Natural killer cell treated with Interleukin-12 subunit alpha and Interleukin-12 subunit beta and Interleukin-15 and Interleukin-18, amount 100 ng/mL, for 72 hours (primary cell): ENCODE results near the gene MAX. TPM values are rescaled to one million over a fixed set of nuclear protein-coding genes. Genes with fewer than 3 reads are reported as not detected.

Source experiments
- ATAC-seq, 2 donors: fragments of 150-1000 bp; cut with Tn5 transposase in 1 of 2; sonication (Bioruptor Pico), chemical (Tn5 transposase) in 1 of 2; 2 replicates each; pipeline ENCODE4 v1.10.0; 2021
- DNase-seq: peaks from one replicate; pipeline ENCODE4 v3.0.0; 2022; ENCODE audit warnings: low spot score
- H3K27ac Mint-ChIP-seq, 2 donors: 1 replicate in 1 of 2; 2 replicates in 1 of 2; pipeline ENCODE4 v1.8.0; 2022; ENCODE audit warnings: mixed read lengths in 2 of 2, mild to moderate bottlenecking in 1 of 2, moderate library complexity in 1 of 2
- H3K27me3 Mint-ChIP-seq, 2 donors: 1 replicate in 1 of 2; 2 replicates in 1 of 2; pipeline ENCODE4 v1.8.0; 2022; ENCODE audit warnings: mixed read lengths in 2 of 2
- H3K36me3 Mint-ChIP-seq: one replicate; pipeline ENCODE4 v1.8.0; 2022; ENCODE audit warnings: mixed read lengths
- H3K4me1 Mint-ChIP-seq, 2 donors: 1 replicate in 1 of 2; 2 replicates in 1 of 2; pipeline ENCODE4 v1.8.0; 2022; ENCODE audit warnings: low read depth in 2 of 2, mixed read lengths in 2 of 2, mild to moderate bottlenecking in 1 of 2
- H3K4me3 Mint-ChIP-seq: one replicate; pipeline ENCODE4 v1.8.0; 2022; ENCODE audit warnings: mixed read lengths
- H3K9me3 Mint-ChIP-seq: 2 replicates; pipeline ENCODE4 v1.8.0; 2022; ENCODE audit warnings: mixed read lengths
- total RNA-seq, 2 donors: library from RNA; stranded (reverse); gene quantifications; one replicate each; pipeline ENCODE4 v1.2.3, GENCODE V29; 2022

Gene MAX
- total RNA-seq, 2 donors from 2014 or later: 167 to 171 TPM

DNA sequence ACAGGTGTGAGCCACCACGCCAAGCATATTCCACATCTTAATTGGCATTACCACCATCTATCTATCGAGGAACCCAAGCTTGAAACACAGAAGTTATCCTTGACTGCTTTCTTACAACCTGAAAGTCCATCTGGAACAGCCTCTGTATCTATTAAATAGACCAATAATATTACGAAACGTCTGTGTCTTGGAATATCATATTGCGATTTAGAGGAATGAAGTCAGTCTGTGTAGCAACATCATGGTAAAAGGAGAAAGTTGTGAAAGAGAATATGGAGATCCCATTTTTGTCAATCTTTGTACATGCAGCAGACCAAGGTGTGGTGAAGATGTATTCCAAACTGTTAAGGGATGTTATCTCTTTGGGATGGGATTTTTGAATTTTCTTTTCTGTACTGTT is 25.8 kb upstream of the MAX start:
- no peak for ATAC-seq
- Mint-ChIP-seq H3K27ac (no peak overlapping the region), H3K36me3 (no peaks in the 10 kb centered on the region), H3K4me3 (no peak overlapping the region), H3K4me1 (no peaks in the 10 kb centered on the region), H3K27me3 (peaks cover 15 to 20% of the 10 kb centered on the region in 2 donors), H3K9me3 (no peaks in the 10 kb centered on the region)
- DNase-seq: no peak

GRCh38 chr14:65117769-65118745 is 15.7 kb upstream of the MAX start:
- Mint-ChIP-seq H3K27ac (no peak overlapping the region), H3K4me3 (no peak overlapping the region), H3K4me1 (peaks cover 3 to 4% of the 10 kb centered on the region in 2 donors), H3K27me3 (peaks cover 0 to 12% of the 10 kb centered on the region in 2 donors), H3K36me3 (no peaks in the 10 kb centered on the region), H3K9me3 (no peaks in the 10 kb centered on the region)
- no peak for ATAC-seq
- DNase-seq: no peak

DNA sequence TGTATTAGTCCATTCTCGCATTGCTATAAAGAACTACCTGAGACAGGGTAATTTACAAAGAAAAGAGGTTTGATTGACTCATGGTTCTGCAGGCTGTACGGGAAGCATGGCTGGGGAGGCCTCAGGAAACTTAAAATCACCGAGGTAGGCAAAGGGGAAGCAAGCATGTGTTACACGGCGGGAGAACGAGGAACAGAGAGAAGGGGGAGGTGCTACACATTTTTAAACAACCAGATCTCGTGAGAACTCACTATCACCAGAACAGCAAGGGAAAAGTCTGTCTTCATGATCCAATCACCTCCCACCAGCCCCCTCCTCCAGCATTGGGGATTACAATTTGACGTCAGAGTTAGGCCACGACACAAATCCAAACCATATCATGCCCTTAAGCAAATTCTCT is 13.3 kb upstream of the MAX start:
- Mint-ChIP-seq H3K9me3 (no peaks in the 10 kb centered on the region), H3K4me3 (no peak overlapping the region), H3K36me3 (no peaks in the 10 kb centered on the region), H3K27ac (no peak overlapping the region), H3K4me1 (peaks cover 3 to 4% of the 10 kb centered on the region in 2 donors), H3K27me3 (peaks cover 1 to 10% of the 10 kb centered on the region in 2 donors)
- DNase-seq (no peak), ATAC-seq (no peak)

DNA sequence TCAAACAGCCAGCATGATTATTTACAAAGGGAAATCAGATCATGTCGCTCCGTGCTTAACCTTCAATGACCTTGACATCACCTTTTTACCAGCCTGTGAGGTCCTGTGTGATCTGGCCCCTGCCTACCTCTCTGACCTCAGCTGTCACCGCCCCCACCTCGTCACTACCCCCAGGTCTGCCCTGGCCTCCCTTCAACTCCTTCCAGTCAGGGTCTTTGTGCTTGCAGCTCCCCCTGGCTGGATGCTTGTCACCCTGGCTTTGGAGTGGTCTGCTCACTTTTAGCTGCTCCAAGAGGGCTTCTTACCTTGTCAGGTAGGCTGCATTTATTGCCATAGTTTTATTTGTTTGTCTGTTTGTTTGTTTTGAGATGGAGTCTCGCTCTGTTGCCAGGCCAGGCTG is 8.2 kb upstream of the MAX start:
- H3K36me3 Mint-ChIP-seq: no peaks in the 10 kb centered on the region
- no peaks in the 10 kb centered on the region for H3K4me1 Mint-ChIP-seq
- no peak for DNase-seq
- no peak overlapping the region for H3K4me3 Mint-ChIP-seq
- no peak for ATAC-seq
- H3K9me3 Mint-ChIP-seq: no peaks in the 10 kb centered on the region
- peaks cover 3 to 5% of the 10 kb centered on the region in 2 donors for H3K27me3 Mint-ChIP-seq
- H3K27ac Mint-ChIP-seq: no peak overlapping the region

GRCh38 chr14:65109357-65109756 is 7.0 kb upstream of the MAX start:
- Mint-ChIP-seq H3K27ac (no peak overlapping the region), H3K27me3 (peaks cover 2 to 5% of the 10 kb centered on the region in 2 donors), H3K36me3 (no peaks in the 10 kb centered on the region), H3K9me3 (no peaks in the 10 kb centered on the region), H3K4me1 (no peaks in the 10 kb centered on the region), H3K4me3 (no peak overlapping the region)
- DNase-seq: no peak
- no peak for ATAC-seq

DNA sequence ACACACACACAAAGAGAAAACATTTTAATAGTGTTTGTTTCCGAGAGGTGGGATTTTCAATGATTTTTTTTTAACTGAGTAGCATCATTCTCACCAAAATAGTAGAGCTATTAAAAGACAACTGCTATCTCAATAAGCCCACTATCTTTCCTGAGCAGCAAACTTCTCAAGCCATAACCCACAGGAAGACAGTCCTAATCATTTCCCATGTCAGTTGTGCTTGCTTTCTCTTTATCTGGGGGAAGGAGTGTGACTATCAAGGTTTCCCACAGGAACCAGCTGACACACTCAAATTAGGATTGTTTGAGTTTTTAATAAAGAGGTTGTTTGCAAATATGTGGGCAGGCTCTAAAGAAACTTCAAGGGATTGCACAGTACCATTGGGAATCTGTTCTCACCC is 4.9 kb upstream of the MAX start:
- ATAC-seq: no peak
- H3K36me3 Mint-ChIP-seq: peaks cover 4% of the 10 kb centered on the region
- no peak overlapping the region for H3K27ac Mint-ChIP-seq
- no peak overlapping the region for H3K4me3 Mint-ChIP-seq
- DNase-seq: no peak
- peaks cover 2 to 5% of the 10 kb centered on the region in 2 donors for H3K27me3 Mint-ChIP-seq
- H3K4me1 Mint-ChIP-seq: peaks cover 0 to 3% of the 10 kb centered on the region in 2 donors
- no peaks in the 10 kb centered on the region for H3K9me3 Mint-ChIP-seq

DNA sequence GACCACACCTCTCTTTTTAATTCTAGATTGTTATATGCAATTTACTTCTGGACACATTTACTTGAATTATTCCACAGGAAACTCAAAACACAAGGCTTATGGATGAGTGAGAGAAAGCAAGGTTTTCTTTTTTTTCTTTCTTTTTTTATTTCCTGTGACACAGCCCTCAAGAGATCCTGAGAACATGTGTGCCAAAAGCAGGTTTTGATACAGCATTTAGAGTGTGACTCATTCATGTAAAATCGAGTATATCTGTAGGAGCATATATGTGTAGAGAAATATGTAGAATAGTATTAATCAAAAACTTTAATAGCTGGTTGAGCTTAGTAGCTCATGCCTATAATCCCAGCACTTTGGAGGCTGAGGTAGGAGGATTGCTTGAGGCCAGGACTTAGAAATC is 4.4 kb upstream of the MAX start:
- Mint-ChIP-seq H3K9me3 (no peaks in the 10 kb centered on the region), H3K4me3 (no peak overlapping the region), H3K27ac (no peak overlapping the region), H3K4me1 (peaks cover 0 to 3% of the 10 kb centered on the region in 2 donors), H3K36me3 (peaks cover 6% of the 10 kb centered on the region), H3K27me3 (peaks cover 2 to 5% of the 10 kb centered on the region in 2 donors)
- no peak for ATAC-seq
- DNase-seq: no peak

GRCh38 chr14:65106316-65106715 is 4.0 kb upstream of the MAX start:
- no peak overlapping the region for H3K27ac Mint-ChIP-seq
- H3K36me3 Mint-ChIP-seq: peaks cover 8% of the 10 kb centered on the region
- no peak overlapping the region for H3K4me3 Mint-ChIP-seq
- peaks cover 1 to 5% of the 10 kb centered on the region in 2 donors for H3K4me1 Mint-ChIP-seq
- peaks cover 2 to 5% of the 10 kb centered on the region in 2 donors for H3K27me3 Mint-ChIP-seq
- ATAC-seq: no peak
- DNase-seq: no peak
- H3K9me3 Mint-ChIP-seq: no peaks in the 10 kb centered on the region

DNA sequence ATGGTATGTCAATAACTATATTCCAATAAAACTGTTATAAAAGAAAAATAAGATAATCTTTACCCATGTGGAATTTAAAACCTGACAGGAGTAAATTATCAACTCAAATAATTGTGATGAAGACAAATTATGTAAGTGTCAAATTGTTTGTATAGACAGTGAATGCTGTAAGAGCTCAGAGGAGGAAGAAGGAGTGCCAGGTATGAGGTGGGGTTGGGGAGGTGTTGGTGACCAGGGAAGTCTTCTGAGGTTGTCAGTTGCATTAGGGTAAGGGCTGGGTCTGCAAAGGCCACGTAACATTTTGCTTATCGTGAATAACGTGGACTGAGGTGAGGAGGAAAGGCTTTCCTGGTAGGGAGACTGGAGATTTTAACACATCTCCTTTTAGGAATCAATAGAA is 2.5 kb upstream of the MAX start:
- Mint-ChIP-seq H3K36me3 (peaks cover 18% of the 10 kb centered on the region), H3K9me3 (no peaks in the 10 kb centered on the region), H3K4me3 (no peak overlapping the region), H3K27ac (no peak overlapping the region), H3K27me3 (peaks cover 0 to 2% of the 10 kb centered on the region in 2 donors), H3K4me1 (peaks cover 14 to 15% of the 10 kb centered on the region in 2 donors)
- ATAC-seq: no peak
- no peak for DNase-seq

DNA sequence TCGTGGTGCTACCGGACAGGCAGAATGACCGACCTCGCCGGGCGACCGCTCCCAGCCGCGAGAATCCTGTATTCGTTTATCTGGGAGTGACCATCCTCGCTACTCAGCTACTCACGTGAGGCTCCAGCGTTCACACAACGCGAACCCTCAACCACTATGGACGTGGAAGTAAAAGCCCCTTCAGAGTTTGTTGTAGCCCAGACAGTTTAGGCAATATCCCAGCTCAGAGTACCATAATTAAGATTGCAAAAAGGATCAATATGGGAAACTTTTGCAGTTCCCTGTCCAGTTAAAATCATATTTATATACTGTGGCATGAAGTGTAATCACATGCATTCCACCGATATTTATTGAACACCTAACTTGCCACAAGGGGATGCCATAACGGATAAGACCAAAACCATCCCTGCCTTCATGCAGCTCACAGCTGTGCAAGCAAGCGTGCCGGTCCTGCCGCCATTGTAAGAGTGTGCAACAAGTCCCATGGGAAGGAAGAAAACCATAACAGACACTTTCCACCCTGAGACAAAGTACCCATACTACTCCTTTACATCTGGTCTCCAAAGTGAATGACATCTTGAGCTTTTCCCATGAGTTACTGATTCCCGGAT is 938 bp upstream of the MAX start:
- Mint-ChIP-seq H3K36me3 (peaks cover 18% of the 10 kb centered on the region), H3K27me3 (peaks cover 0 to 2% of the 10 kb centered on the region in 2 donors), H3K4me3 (peak overlapping the region; percentile 98), H3K9me3 (no peaks in the 10 kb centered on the region), H3K27ac (peak overlapping the region; percentile 90 to 93), H3K4me1 (peaks cover 25 to 29% of the 10 kb centered on the region in 2 donors)
- ATAC-seq: no peak
- no peak for DNase-seq

DNA sequence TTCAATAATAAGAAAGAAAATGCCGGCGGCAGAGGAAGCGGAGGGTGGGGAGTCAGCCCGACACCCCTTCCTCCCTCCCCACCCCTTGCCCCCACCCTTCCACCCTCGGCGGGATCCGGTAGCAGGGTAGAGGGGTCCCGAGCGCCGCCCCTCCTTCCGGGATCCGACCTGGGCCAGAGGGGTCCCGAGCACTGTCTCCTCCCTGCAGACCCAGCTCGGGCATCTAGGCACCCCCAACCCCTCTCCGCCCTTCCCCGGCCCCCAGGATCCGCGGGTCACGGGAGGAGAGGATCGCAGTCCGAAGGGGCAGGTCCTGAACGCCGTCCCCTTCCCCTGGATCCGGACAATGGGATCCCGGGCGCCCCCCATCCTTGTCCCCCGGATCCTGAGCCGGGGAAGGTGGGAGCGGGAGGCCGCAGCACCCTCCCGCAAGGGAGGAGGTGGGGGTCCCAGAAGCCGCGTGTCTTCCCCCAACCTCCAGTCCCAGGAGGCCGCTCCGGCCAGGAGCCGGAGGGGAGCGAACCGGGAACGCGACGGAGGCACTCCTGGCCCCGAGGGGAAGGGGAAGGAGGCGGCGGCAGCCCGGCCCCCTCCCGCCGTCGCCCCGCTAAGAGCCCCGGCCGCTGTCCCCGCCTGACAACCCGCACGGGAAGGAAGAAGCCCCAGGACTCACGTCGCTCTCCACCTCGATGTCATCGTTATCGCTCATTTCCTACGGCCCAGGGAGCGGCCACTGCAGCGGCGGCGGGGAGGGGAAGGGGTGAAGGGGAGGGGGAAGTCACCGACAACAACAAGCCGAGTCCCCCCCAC is 481 bp downstream of the MAX start:
- Mint-ChIP-seq H3K9me3 (no peaks in the 10 kb centered on the region), H3K27me3 (peaks cover 0 to 2% of the 10 kb centered on the region in 2 donors), H3K4me3 (peak overlapping the region; percentile 98), H3K36me3 (peaks cover 24% of the 10 kb centered on the region), H3K27ac (peak overlapping the region; percentile 93 to 96), H3K4me1 (peaks cover 32 to 43% of the 10 kb centered on the region in 2 donors)
- ATAC-seq (peak in 1 of 2 donors; percentile 10), DNase-seq (no peak)

DNA sequence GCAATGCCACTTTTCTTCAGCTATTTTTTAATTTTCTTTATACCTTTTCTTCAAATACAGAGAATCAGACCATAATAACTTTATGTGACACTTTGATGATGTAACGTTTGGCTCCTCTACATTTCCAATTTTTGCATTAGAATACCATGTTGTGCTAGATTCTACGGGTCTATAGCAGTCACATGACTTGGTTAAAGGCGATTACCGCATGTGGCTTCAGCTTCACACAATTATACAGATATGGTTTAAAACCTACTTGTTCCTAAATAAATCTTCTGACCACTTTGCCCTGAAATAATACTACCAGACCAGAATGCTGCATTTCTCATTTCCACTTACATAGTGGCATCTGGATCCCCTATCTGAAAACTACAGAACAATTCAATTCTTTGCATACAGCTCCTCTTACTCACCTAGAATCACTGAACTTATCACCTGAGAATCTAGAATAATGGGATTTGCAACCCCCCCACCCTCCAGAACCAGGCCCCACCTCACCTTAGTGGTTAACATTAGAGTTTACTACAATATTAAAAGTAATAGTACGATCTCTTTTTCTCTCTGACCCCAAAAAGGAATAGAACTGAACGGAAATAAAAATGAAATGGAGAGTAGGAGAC is 1.3 kb downstream of the MAX start:
- Mint-ChIP-seq H3K27me3 (no peaks in the 10 kb centered on the region), H3K27ac (peak overlapping the region; percentile 88 to 96), H3K4me1 (peaks cover 40 to 51% of the 10 kb centered on the region in 2 donors), H3K4me3 (peak overlapping the region; percentile 96), H3K9me3 (no peaks in the 10 kb centered on the region), H3K36me3 (peaks cover 24% of the 10 kb centered on the region)
- ATAC-seq: no peak
- no peak for DNase-seq

DNA sequence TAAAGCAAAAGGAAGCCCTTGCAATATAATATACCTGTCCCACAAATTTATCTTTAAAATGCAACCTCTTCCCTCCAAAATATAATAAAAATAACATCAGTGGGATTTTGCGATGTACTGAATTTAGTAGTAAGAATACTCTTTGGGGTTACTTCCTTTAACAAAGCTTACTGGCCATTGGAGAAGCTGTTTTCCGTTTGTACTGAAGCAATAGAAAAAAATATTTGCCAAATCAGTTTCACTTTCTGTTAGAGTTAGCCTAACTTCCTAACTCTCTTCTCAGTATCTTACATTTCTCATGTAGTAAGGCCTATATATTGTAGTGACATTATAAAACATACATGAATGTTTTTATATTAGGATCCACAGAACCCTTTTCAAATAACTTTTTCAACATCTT is 3.7 kb downstream of the MAX start:
- no peaks in the 10 kb centered on the region for H3K27me3 Mint-ChIP-seq
- ATAC-seq (no peak), DNase-seq (no peak)
- peaks cover 63 to 72% of the 10 kb centered on the region in 2 donors for H3K4me1 Mint-ChIP-seq
- peak overlapping the region; percentile 88 for H3K4me3 Mint-ChIP-seq
- peaks cover 34% of the 10 kb centered on the region for H3K36me3 Mint-ChIP-seq
- H3K27ac Mint-ChIP-seq: peak overlapping the region; percentile 82 to 97
- H3K9me3 Mint-ChIP-seq: no peaks in the 10 kb centered on the region
